Small intestine (tissue), 7 donors: Measurements from ENCODE around the gene SLC49A3. TPM values are rescaled to one million over a fixed set of nuclear protein-coding genes. Genes with fewer than 3 reads are reported as not detected.

ENCODE experiments used
- DNase-seq, 2 donors: peaks; one replicate each; pipeline versions ENCODE4 v3.0.0 to v3.0.0-alpha.2; 2013
- FAIRE-seq: peaks from 2 replicates; lab custom pipeline; 2012; peaks lifted over from hg19 to GRCh38; lab: Jason Lieb, UNC
- H3K27ac ChIP-seq, 3 donors: one replicate each; pipeline ENCODE4 v1.5.1; 2013; ENCODE audit warnings: low read length in 2 of 3, mild to moderate bottlenecking in 2 of 3, control low read depth in 1 of 3, inconsistent platforms in 1 of 3, low read depth in 1 of 3, moderate library complexity in 1 of 3
- H3K27me3 ChIP-seq, 3 donors: one replicate each; pipeline ENCODE4 v1.6.1; 2013; ENCODE audit warnings: low read length in 3 of 3, inconsistent platforms in 1 of 3; ENCODE audit not compliant: control insufficient read depth in 3 of 3, insufficient read depth in 3 of 3
- H3K36me3 ChIP-seq, 3 donors: one replicate each; pipeline ENCODE4 v1.6.1; 2013; ENCODE audit warnings: low read length in 3 of 3, inconsistent platforms in 1 of 3, low read depth in 1 of 3, mild to moderate bottlenecking in 1 of 3, moderate library complexity in 1 of 3; ENCODE audit not compliant: control insufficient read depth in 3 of 3, insufficient read depth in 2 of 3
- H3K4me1 ChIP-seq, 3 donors: one replicate each; pipeline ENCODE4 v1.6.1; 2013; ENCODE audit warnings: low read length in 2 of 3, inconsistent platforms in 1 of 3, low read depth in 1 of 3, mild to moderate bottlenecking in 1 of 3, moderate library complexity in 1 of 3; ENCODE audit not compliant: control insufficient read depth in 3 of 3, insufficient read depth in 2 of 3
- H3K4me3 ChIP-seq, 3 donors: one replicate each; pipeline ENCODE4 v1.5.1; 2013; ENCODE audit warnings: low read length in 3 of 3, control low read depth in 1 of 3, inconsistent platforms in 1 of 3, low read depth in 1 of 3, mild to moderate bottlenecking in 1 of 3, moderate library complexity in 1 of 3
- H3K9me3 ChIP-seq, 2 donors: one replicate each; pipeline ENCODE4 v1.6.1; 2013; ENCODE audit warnings: low read depth in 1 of 2, low read length in 1 of 2; ENCODE audit not compliant: control insufficient read depth in 2 of 2, insufficient read depth in 1 of 2
- WGBS, 3 donors: extraction: QIAGEN DNeasy Blood & Tissue Kit; methylation state at CpG; one replicate each; pipeline ENCODE4 v1.1.7; 2013; 5-methylcytosine and 5-hydroxymethylcytosine counted together
- polyA plus RNA-seq, 4 donors: library from polyadenylated mRNA; stranded (reverse) in 3 of 4; unstranded in 1 of 4; fragments of 200-250 nt in 3 of 4; fragments of 120-200 nt in 1 of 4; gene quantifications; one replicate each; pipeline versions ENCODE4 v1.2.1 to v1.2.3, GENCODE V29; 2013
- donor health status: healthy with polysubstance abuse.
- donor health status: control.
- donor health status: control.
- donor health status: Bipolar disorder and iron deficiency.
- donor health status: healthy.

SLC49A3 gene
- polyA plus RNA-seq, 4 donors: 3.4 to 7.8 (median 4.6) TPM

GRCh38 chr4:660401-660800 lies 28.6 kb downstream of the SLC49A3 start:
- Histone ChIP-seq H3K9me3 (no peaks in the 10 kb centered on the region), H3K4me3 (no peak overlapping the region), H3K27ac (no peak overlapping the region), H3K27me3 (peaks cover 0 to 2% (median 0%) of the 10 kb centered on the region in 3 donors), H3K36me3 (peaks cover 0 to 4% (median 0%) of the 10 kb centered on the region in 3 donors), H3K4me1 (no peaks in the 10 kb centered on the region)
- DNase-seq: no peak
- 84 to 94% (median 92%) methylated on average over 10 of the region's 10 CpGs for WGBS, 3 donors
- no peak for FAIRE-seq

GRCh38 chr4:659851-660250 lies 29.1 kb downstream of the SLC49A3 start:
- H3K4me1 ChIP-seq: no peaks in the 10 kb centered on the region
- peaks cover 0 to 4% (median 0%) of the 10 kb centered on the region in 3 donors for H3K36me3 ChIP-seq
- no peak overlapping the region for H3K4me3 ChIP-seq
- H3K9me3 ChIP-seq: no peaks in the 10 kb centered on the region
- DNase-seq (no peak), FAIRE-seq (no peak)
- H3K27me3 ChIP-seq: peaks cover 0 to 2% (median 0%) of the 10 kb centered on the region in 3 donors
- no peak overlapping the region for H3K27ac ChIP-seq
- WGBS, 3 donors: 83 to 92% (median 87%) methylated on average over 8 of the region's 8 CpGs

GRCh38 chr4:658681-659667 lies 30.0 kb downstream of the SLC49A3 start:
- Histone ChIP-seq H3K27me3 (peaks cover 0 to 2% (median 0%) of the 10 kb centered on the region in 3 donors), H3K9me3 (no peaks in the 10 kb centered on the region), H3K27ac (no peak overlapping the region), H3K4me1 (no peaks in the 10 kb centered on the region), H3K4me3 (no peak overlapping the region), H3K36me3 (peaks cover 0 to 4% (median 0%) of the 10 kb centered on the region in 3 donors)
- 86 to 91% (median 90%) methylated on average over 32 of the region's 32 CpGs for WGBS, 3 donors
- FAIRE-seq (no peak), DNase-seq (no peak)

GRCh38 chr4:657834-658667 lies 30.9 kb downstream of the SLC49A3 start:
- Histone ChIP-seq H3K27ac (no peak overlapping the region), H3K4me1 (no peaks in the 10 kb centered on the region), H3K36me3 (peaks cover 0 to 4% (median 0%) of the 10 kb centered on the region in 3 donors), H3K9me3 (no peaks in the 10 kb centered on the region), H3K27me3 (peaks cover 0 to 4% (median 2%) of the 10 kb centered on the region in 3 donors), H3K4me3 (no peak overlapping the region)
- FAIRE-seq (no peak), DNase-seq (no peak)
- 77 to 84% (median 83%) methylated on average over 23 to 27 of the region's 27 CpGs for WGBS, 3 donors

GRCh38 chr4:657338-657833 lies 31.6 kb downstream of the SLC49A3 start:
- Histone ChIP-seq H3K9me3 (no peaks in the 10 kb centered on the region), H3K27me3 (peaks cover 0 to 6% (median 2%) of the 10 kb centered on the region in 3 donors), H3K27ac (no peak overlapping the region), H3K4me1 (no peaks in the 10 kb centered on the region), H3K4me3 (no peak overlapping the region), H3K36me3 (peaks cover 0 to 4% (median 0%) of the 10 kb centered on the region in 3 donors)
- no peak for DNase-seq
- WGBS, 3 donors: 70 to 81% (median 78%) methylated on average over 19 to 23 of the region's 23 CpGs
- FAIRE-seq: no peak

- Histone ChIP-seq H3K4me3 (no peak overlapping the region), H3K4me1 (no peaks in the 10 kb centered on the region), H3K9me3 (no peaks in the 10 kb centered on the region), H3K27ac (no peak overlapping the region), H3K36me3 (peaks cover 0 to 4% (median 0%) of the 10 kb centered on the region in 3 donors), H3K27me3 (peaks cover 0 to 12% (median 2%) of the 10 kb centered on the region in 3 donors)
- no peak for DNase-seq
- no peak for FAIRE-seq
- WGBS, 3 donors: 67 to 72% (median 69%) methylated on average over 53 to 58 of the region's 58 CpGs
Observed at GRCh38 chr4:656436-657337, 32.3 kb downstream of the SLC49A3 start.

- no peak overlapping the region for H3K4me3 ChIP-seq
- DNase-seq (no peak), FAIRE-seq (no peak)
- 55 to 65% (median 63%) methylated on average over 23 to 26 of the region's 26 CpGs for WGBS, 3 donors
- H3K9me3 ChIP-seq: no peaks in the 10 kb centered on the region
- H3K4me1 ChIP-seq: no peaks in the 10 kb centered on the region
- H3K27ac ChIP-seq: no peak overlapping the region
- peaks cover 0 to 4% (median 0%) of the 10 kb centered on the region in 3 donors for H3K36me3 ChIP-seq
- peaks cover 0 to 21% (median 4%) of the 10 kb centered on the region in 3 donors for H3K27me3 ChIP-seq
Observed at GRCh38 chr4:655464-656151, 33.3 kb downstream of the SLC49A3 start.
